ENCODE results near the gene TMEM42.
"Not testable (repeated sequence)": the region's sequence is repeated elsewhere in the genome, so short reads cannot be mapped to it uniquely, and the experiment has no call there.

The TMEM42 gene

GRCh38 chr3:44861412-44862225 lies at the start of gene TMEM42:
Gene TMEM42 (plus strand): TSS chr3:44861912. CDS start chr3:44861925, 13 bp downstream.
- peak; percentile 81 for DNase-seq

- DNase-seq = no peak
Observed at GRCh38 chr3:44814751-44815150, 47.0 kb upstream of the TMEM42 start.

- not testable (repeated sequence) for DNase-seq
Observed at GRCh38 chr3:44816334-44816733, 45.4 kb upstream of the TMEM42 start.

DNA sequence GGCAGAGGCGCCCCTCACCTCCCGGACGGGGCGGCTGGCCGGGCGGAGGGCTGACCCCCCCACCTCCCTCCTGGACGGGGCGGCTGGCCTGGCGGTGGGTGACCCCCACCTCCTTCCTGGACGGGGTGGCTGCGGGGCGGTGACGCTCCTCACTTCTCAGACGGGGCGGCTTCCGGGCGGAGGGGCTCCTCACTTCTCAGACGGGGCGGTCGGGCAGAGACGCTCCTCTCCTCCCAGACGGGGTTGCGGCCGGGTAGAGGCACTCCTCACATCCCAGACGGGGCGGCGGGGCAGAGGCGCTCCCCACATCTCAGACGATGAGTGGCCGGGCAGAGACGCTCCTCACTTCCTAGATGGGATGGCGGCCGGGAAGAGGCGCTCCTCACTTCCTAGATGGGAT lies 40.5 kb upstream of the TMEM42 start:
- not testable (repeated sequence) for DNase-seq

- no peak for DNase-seq
Observed at GRCh38 chr3:44825264-44825925, 36.3 kb upstream of the TMEM42 start.

GRCh38 chr3:44827196-44827595 lies 34.5 kb upstream of the TMEM42 start:
- no peak for DNase-seq

- no peak for DNase-seq
Observed at GRCh38 chr3:44831232-44831631, 30.5 kb upstream of the TMEM42 start.

- no peak for DNase-seq
Observed at GRCh38 chr3:44832032-44832431, 29.7 kb upstream of the TMEM42 start.

- no peak for DNase-seq
Observed at GRCh38 chr3:44832965-44833364, 28.7 kb upstream of the TMEM42 start.

DNA sequence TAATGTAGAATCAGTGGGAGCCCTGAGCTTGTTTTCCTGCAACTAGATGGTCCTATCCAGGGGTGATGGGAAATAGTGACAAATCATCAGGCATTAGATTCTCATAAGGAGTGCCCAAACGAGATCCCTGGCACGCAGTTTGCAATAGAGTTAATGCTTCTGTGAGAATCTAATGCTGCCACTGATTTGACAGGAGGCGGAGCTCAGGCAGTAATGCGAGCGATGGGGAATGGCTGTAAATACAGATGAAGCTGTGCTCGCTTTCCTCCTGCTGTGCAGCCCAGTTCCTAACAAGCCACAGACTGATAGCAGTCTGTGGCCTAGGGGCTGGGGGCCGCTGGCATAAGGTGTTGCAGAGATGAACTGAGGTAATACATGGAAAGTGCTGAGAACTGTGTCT lies 28.3 kb upstream of the TMEM42 start:
- DNase-seq = no peak

- DNase-seq = no peak
Observed at GRCh38 chr3:44835684-44836083, 26.0 kb upstream of the TMEM42 start.

- DNase-seq = no peak
Observed at GRCh38 chr3:44842376-44842775, 19.3 kb upstream of the TMEM42 start.

GRCh38 chr3:44845528-44846520 lies 15.9 kb upstream of the TMEM42 start:
- DNase-seq = no peak

DNA sequence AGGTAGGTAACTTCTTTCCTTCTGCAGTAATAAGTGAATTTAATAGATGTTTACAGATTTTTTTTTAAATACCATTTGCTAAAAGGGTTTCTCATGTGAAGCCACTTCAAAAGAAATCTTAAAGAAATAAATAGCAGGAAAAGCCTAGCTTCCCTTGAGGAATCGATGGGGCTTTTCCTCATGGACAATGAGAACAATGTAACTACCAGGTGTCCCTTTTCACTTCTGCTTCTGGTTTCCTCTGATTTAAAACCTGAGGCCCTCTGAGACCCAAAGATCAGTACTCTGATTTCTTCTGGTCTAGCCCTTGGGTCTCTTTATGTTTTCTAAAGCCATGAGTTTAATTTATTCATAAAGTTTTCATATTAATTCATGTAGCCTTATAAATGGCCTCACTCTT lies 13.1 kb upstream of the TMEM42 start:
- DNase-seq = no peak

GRCh38 chr3:44856663-44857062 lies 5.0 kb upstream of the TMEM42 start:
- DNase-seq = not testable (repeated sequence)

- no peak for DNase-seq
Observed at GRCh38 chr3:44860117-44860516, 1.6 kb upstream of the TMEM42 start.

DNA sequence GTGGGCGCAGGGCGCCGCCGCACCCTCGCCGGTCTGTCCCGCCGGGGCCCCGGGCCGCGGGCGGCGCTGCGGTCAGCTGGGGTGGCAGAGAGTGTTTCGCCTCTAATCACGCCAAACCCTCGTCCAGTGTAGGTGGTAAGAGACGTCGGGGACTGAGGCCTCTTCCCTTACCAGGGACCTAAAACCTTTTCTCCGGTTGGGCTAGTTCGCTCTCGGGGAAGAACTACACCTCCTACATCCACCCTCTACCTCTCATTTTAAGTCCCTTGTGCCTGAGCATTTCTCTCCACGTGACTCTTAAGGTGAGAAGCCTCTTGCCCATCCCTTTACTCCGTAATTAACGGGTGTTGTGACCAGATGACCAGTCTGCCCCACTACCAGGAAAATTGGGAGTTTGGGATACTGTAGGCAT lies 520 bp downstream of the TMEM42 start:
- DNase-seq = peak; percentile 37

DNA sequence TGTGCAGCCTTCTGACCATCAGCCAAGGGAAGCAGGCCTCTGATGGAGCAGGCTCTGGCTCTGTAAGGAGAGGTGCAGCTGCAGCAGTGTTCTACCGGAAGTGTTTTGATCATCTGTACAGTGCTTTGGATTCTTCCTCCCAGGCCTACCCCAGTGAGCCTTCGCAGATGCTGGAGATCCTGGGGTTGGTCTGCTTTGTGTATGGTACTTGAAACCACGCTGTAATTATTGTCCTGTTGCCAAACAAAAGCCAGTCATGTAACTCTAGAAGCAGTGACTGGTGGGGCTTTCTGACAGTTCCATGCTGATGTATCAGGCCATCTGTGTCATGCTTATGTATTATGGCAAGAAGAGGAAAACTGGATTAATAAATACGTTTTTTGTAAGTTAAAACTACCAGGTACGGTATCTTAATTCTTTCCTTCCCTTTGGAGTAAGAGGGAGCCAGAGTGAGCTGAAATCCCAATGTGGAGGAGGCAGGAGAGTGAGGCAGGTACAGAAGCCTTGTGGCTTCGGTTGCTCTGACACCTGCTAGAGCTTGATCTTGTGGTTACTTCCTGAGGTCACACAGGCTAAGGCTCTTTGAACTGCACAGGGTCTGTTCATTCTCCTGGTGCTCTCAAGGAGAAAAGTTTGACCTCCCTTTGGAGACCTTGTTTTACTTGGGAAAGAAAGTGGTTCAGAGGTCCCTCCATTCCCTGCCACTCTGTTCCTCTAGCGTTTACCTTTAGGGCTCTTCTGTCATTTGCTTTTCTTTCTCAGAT lies 3.7 kb downstream of the TMEM42 start:
- peak; percentile 4 for DNase-seq

- DNase-seq = no peak
Observed at GRCh38 chr3:44867421-44868111, 5.9 kb downstream of the TMEM42 start.

DNA sequence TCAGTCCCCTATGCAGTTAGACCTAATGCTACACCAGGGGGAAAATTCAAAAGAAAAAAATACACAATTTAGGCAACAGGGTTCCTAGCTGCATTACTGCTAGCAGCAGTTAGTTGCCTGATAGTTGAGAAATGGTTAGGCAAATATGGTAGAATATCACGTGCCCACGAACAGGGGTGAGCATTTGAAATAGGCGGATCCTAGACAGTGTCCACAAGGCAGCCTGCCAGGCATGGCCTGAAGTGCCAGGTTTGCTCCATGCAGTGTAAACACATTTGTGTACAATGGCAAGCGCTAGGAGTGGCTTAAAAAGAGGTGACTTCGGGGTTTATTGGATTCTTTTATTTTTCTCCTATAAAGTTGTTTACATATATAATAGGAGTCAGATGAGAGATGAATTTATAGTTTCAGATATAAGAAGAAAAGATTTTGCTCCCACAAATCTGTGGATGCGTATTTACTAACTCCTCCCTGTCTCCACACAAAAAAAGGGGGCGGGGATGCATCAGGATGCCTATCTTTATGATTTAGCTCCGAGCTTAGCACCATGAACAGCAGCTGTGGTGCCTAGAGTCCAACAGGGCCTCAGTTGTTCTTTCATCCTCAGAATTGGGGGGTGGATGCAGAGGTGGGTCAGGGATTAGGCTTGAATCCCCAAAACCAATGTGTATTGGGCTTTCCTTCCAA lies 8.8 kb downstream of the TMEM42 start:
- peak; percentile 79 for DNase-seq

DNA sequence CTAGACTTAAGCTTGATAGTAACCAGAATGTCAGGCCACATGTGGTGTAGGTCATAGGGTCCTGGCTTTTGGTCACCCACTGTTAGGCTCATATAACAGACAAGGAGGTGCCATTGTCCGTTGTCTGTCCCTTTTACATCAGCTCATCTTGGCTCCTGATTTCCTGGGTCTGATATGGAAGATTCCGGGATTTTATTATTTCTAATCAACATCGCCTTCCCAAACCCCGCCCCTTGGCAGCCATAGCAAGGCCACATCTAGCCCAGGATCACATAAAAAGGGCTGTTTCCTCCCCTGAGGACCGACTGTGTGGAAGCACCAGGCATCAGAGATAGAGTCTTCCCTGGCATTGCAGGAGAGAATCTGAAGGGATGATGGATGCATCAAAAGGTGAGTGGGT lies 12.6 kb downstream of the TMEM42 start, which contains the start of gene TGM4:
Gene TGM4 (plus strand): TSS at position 301 of the 400 bp plus-strand sequence. CDS start 71 bp downstream, at position 372.
- no peak for DNase-seq

Measured in DMS53 (cell line).